Activated T-cell treated with anti-CD3 and anti-CD28 coated beads, Interleukin-2, amount 50 U/mL, for 24 hours (primary cell): ENCODE measurements around the gene REXO2.
A peak's percentile ranks its signal among the peaks of the same experiment; 100 is the strongest.

Source experiments
- DNase-seq: peaks from one replicate; pipeline ENCODE4 v3.0.0-alpha.2; 2020
- H3K27ac Mint-ChIP-seq: 2 replicates; pipeline ENCODE4 v1.8.0; 2020; ENCODE audit warnings: mild to moderate bottlenecking, mixed read lengths
- H3K27me3 Mint-ChIP-seq: 2 replicates; pipeline ENCODE4 v1.8.0; 2020; ENCODE audit warnings: mixed read lengths
- H3K36me3 Mint-ChIP-seq: 2 replicates; pipeline ENCODE4 v1.8.0; 2020; ENCODE audit warnings: low read depth, mixed read lengths
- H3K4me1 Mint-ChIP-seq: 2 replicates; pipeline ENCODE4 v1.8.0; 2020; ENCODE audit warnings: low read depth, mixed read lengths
- H3K4me3 Mint-ChIP-seq: 2 replicates; pipeline ENCODE4 v1.8.0; 2020; ENCODE audit warnings: mild to moderate bottlenecking, moderate library complexity, mixed read lengths
- H3K9me3 Mint-ChIP-seq: 2 replicates; pipeline ENCODE4 v1.8.0; 2020; ENCODE audit warnings: mixed read lengths

Gene REXO2

GRCh38 chr11:114439229-114440120 lies at the start of gene REXO2:
REXO2 (plus strand) TSS chr11:114439467; CDS start chr11:114439529, 62 bp downstream.
- Mint-ChIP-seq H3K9me3 (no peaks in the 10 kb centered on the region), H3K4me3 (peak within 1 kb of the TSS; percentile 98), H3K4me1 (peaks cover 36% of the 10 kb centered on the region), H3K27me3 (no peaks in the 10 kb centered on the region), H3K36me3 (peaks cover 43% of the 10 kb centered on the region), H3K27ac (peak within 1 kb of the TSS; percentile 98)
- DNase-seq = peak; percentile 95

- no peak for DNase-seq
- no peak overlapping the region for H3K27ac Mint-ChIP-seq
- no peaks in the 10 kb centered on the region for H3K27me3 Mint-ChIP-seq
- peaks cover 9% of the 10 kb centered on the region for H3K4me1 Mint-ChIP-seq
- no peaks in the 10 kb centered on the region for H3K9me3 Mint-ChIP-seq
- H3K36me3 Mint-ChIP-seq = peaks cover 1% of the 10 kb centered on the region
- H3K4me3 Mint-ChIP-seq = no peak overlapping the region
Measured at GRCh38 chr11:114392735-114393667, 46.3 kb upstream of the REXO2 start.

- Mint-ChIP-seq H3K4me1 (peaks cover 22% of the 10 kb centered on the region), H3K36me3 (peaks cover 21% of the 10 kb centered on the region), H3K9me3 (no peaks in the 10 kb centered on the region), H3K4me3 (no peak overlapping the region), H3K27ac (no peak overlapping the region), H3K27me3 (no peaks in the 10 kb centered on the region)
- no peak for DNase-seq
Measured at GRCh38 chr11:114395736-114396135, 43.5 kb upstream of the REXO2 start.

- Mint-ChIP-seq H3K9me3 (no peaks in the 10 kb centered on the region), H3K36me3 (peaks cover 31% of the 10 kb centered on the region), H3K27ac (no peak overlapping the region), H3K4me1 (peaks cover 23% of the 10 kb centered on the region), H3K27me3 (no peaks in the 10 kb centered on the region), H3K4me3 (no peak overlapping the region)
- no peak for DNase-seq
Measured at GRCh38 chr11:114396916-114397315, 42.4 kb upstream of the REXO2 start.

- peak overlapping the region; percentile 8 for H3K27ac Mint-ChIP-seq
Measured at GRCh38 chr11:114397349-114397982, 41.8 kb upstream of the REXO2 start.

GRCh38 chr11:114398303-114398920 lies 40.9 kb upstream of the REXO2 start:
- peak overlapping the region; percentile 100 for H3K27ac Mint-ChIP-seq
- no peak for DNase-seq
- peaks cover 44% of the 10 kb centered on the region for H3K36me3 Mint-ChIP-seq
- H3K9me3 Mint-ChIP-seq = no peaks in the 10 kb centered on the region
- no peaks in the 10 kb centered on the region for H3K27me3 Mint-ChIP-seq
- H3K4me1 Mint-ChIP-seq = peaks cover 34% of the 10 kb centered on the region
- H3K4me3 Mint-ChIP-seq = peak overlapping the region; percentile 97

More at GRCh38 chr11:114397349-114397982, 41.8 kb upstream of the REXO2 start:
- H3K9me3 Mint-ChIP-seq = no peaks in the 10 kb centered on the region
- peaks cover 34% of the 10 kb centered on the region for H3K36me3 Mint-ChIP-seq
- H3K27me3 Mint-ChIP-seq = no peaks in the 10 kb centered on the region
- H3K4me3 Mint-ChIP-seq = no peak overlapping the region
- DNase-seq = no peak
- peaks cover 26% of the 10 kb centered on the region for H3K4me1 Mint-ChIP-seq

- Mint-ChIP-seq H3K4me1 (peaks cover 44% of the 10 kb centered on the region), H3K27ac (peak overlapping the region; percentile 100), H3K4me3 (peak overlapping the region; percentile 97), H3K27me3 (no peaks in the 10 kb centered on the region), H3K36me3 (peaks cover 56% of the 10 kb centered on the region), H3K9me3 (no peaks in the 10 kb centered on the region)
- DNase-seq = no peak
Measured at GRCh38 chr11:114399490-114400215, 39.6 kb upstream of the REXO2 start.

GRCh38 chr11:114400216-114400914 lies 38.9 kb upstream of the REXO2 start, which contains the start of the genes C11orf71 and RBM7:
C11orf71 (minus strand) TSS chr11:114400511; CDS start chr11:114400331, 180 bp downstream.
RBM7 (plus strand) TSS chr11:114400666; CDS start chr11:114400672, 6 bp downstream.
- peaks cover 63% of the 10 kb centered on the region for H3K36me3 Mint-ChIP-seq
- H3K9me3 Mint-ChIP-seq = no peaks in the 10 kb centered on the region
- no peaks in the 10 kb centered on the region for H3K27me3 Mint-ChIP-seq
- peak within 1 kb of the TSS; percentile 97 for H3K4me3 Mint-ChIP-seq
- peak within 1 kb of the TSS; percentile 100 for H3K27ac Mint-ChIP-seq
- DNase-seq = peak; percentile 97
- H3K4me1 Mint-ChIP-seq = peaks cover 50% of the 10 kb centered on the region

- Mint-ChIP-seq H3K27ac (peak overlapping the region; percentile 100), H3K4me1 (peaks cover 55% of the 10 kb centered on the region), H3K36me3 (peaks cover 68% of the 10 kb centered on the region), H3K9me3 (no peaks in the 10 kb centered on the region), H3K4me3 (peak overlapping the region; percentile 97), H3K27me3 (no peaks in the 10 kb centered on the region)
- no peak for DNase-seq
Measured at GRCh38 chr11:114400915-114401223, 38.4 kb upstream of the REXO2 start.

- no peaks in the 10 kb centered on the region for H3K27me3 Mint-ChIP-seq
- H3K4me3 Mint-ChIP-seq = peak overlapping the region; percentile 97
- H3K9me3 Mint-ChIP-seq = no peaks in the 10 kb centered on the region
- no peak for DNase-seq
- H3K27ac Mint-ChIP-seq = peak overlapping the region; percentile 100
- peaks cover 73% of the 10 kb centered on the region for H3K36me3 Mint-ChIP-seq
- peaks cover 58% of the 10 kb centered on the region for H3K4me1 Mint-ChIP-seq
Measured at GRCh38 chr11:114401311-114401710, 38.0 kb upstream of the REXO2 start.

- H3K36me3 Mint-ChIP-seq = peaks cover 67% of the 10 kb centered on the region
- no peaks in the 10 kb centered on the region for H3K4me1 Mint-ChIP-seq
- DNase-seq = no peak
- no peaks in the 10 kb centered on the region for H3K27me3 Mint-ChIP-seq
- no peaks in the 10 kb centered on the region for H3K9me3 Mint-ChIP-seq
- no peak overlapping the region for H3K27ac Mint-ChIP-seq
- no peak overlapping the region for H3K4me3 Mint-ChIP-seq
Measured at GRCh38 chr11:114412946-114413345, 26.3 kb upstream of the REXO2 start.

- no peak overlapping the region for H3K4me3 Mint-ChIP-seq
- no peaks in the 10 kb centered on the region for H3K4me1 Mint-ChIP-seq
- no peak overlapping the region for H3K27ac Mint-ChIP-seq
- H3K36me3 Mint-ChIP-seq = peaks cover 62% of the 10 kb centered on the region
- no peak for DNase-seq
- H3K9me3 Mint-ChIP-seq = no peaks in the 10 kb centered on the region
- H3K27me3 Mint-ChIP-seq = no peaks in the 10 kb centered on the region
Measured at GRCh38 chr11:114413958-114414357, 25.3 kb upstream of the REXO2 start.

GRCh38 chr11:114416441-114416961 lies 22.8 kb upstream of the REXO2 start:
- no peak for DNase-seq

More at GRCh38 chr11:114416441-114416961, 22.8 kb upstream of the REXO2 start:
- H3K36me3 Mint-ChIP-seq = peaks cover 45% of the 10 kb centered on the region
- H3K4me3 Mint-ChIP-seq = no peak overlapping the region
- no peaks in the 10 kb centered on the region for H3K9me3 Mint-ChIP-seq
- no peaks in the 10 kb centered on the region for H3K27me3 Mint-ChIP-seq
- no peak overlapping the region for H3K27ac Mint-ChIP-seq
- no peaks in the 10 kb centered on the region for H3K4me1 Mint-ChIP-seq
